NCI-H82 treated with DMSO at 0.1 percent for 48 hours (cell line): ENCODE results near the gene KIAA2012.

Experiments
- DNase-seq: peaks from one replicate; lab custom pipeline; 2025; ENCODE audit not compliant: unreplicated experiment; lab: John Stamatoyannopoulos, UW

KIAA2012 gene

DNA sequence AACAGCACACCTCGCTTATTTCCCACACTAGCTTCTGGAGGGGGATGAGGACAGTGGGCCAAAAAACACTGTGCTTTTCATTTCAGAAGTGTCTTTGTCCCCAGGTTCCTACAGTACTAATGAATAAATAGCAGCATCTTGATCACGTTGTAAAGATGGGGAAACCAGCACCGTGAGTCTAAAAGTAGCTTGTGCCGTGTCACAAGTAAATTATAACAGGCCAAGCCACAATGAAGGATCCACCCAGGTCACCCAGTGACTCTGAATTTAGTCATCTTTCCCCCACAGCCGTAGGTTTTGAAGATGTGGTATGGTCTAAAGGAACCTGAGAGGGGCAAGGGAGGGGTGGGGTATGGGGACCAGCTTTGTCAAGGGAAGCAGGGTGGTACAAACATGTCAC lies 30.6 kb upstream of the KIAA2012 start:
- no peak for DNase-seq

DNA sequence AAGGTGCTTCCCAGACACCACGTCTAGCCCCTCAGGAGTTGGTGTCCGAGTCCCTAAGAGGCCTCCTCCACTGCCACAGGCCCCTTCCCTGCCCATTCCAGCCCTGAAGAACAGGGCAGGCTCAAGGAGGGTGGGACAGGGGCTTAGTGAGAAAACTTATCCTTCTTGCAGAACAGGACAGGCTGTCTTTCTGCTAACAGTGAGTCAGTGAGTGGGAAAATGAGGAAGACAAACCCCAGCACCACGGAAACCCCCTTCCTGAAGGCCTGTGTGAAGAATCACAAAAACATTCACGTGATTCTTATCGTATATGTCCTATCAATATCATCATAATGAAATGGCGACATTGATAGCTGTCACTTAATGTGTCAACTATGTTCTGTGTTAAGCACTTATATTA lies 29.6 kb upstream of the KIAA2012 start:
- no peak for DNase-seq

DNA sequence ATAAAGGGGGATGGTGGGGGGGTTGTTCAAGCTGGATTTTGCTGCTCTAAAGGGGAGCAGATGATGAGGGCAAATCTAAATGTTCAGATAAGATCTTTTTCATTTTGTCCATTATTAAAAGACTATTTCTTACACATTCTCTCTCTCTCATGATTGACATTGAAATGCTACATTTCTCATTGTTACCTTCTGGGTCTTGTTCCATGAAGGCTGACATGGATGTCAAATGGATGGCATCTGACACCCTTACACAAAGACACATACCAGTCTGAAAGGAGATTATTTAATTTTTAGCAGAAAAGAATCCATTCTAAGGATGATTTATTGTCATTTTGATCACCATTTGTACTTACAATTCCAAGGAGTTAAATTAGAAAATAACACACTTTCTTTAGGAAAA lies 28.3 kb upstream of the KIAA2012 start:
- DNase-seq = no peak

- DNase-seq = no peak
These were observed 26.5 kb upstream of the KIAA2012 start for GRCh38 chr2:202046572-202046971.

GRCh38 chr2:202049092-202049728 lies 23.8 kb upstream of the KIAA2012 start:
- DNase-seq = no peak

- no peak for DNase-seq
These were observed 23.2 kb upstream of the KIAA2012 start for GRCh38 chr2:202049840-202050239.

GRCh38 chr2:202050652-202051051 lies 22.4 kb upstream of the KIAA2012 start:
- DNase-seq = no peak

DNA sequence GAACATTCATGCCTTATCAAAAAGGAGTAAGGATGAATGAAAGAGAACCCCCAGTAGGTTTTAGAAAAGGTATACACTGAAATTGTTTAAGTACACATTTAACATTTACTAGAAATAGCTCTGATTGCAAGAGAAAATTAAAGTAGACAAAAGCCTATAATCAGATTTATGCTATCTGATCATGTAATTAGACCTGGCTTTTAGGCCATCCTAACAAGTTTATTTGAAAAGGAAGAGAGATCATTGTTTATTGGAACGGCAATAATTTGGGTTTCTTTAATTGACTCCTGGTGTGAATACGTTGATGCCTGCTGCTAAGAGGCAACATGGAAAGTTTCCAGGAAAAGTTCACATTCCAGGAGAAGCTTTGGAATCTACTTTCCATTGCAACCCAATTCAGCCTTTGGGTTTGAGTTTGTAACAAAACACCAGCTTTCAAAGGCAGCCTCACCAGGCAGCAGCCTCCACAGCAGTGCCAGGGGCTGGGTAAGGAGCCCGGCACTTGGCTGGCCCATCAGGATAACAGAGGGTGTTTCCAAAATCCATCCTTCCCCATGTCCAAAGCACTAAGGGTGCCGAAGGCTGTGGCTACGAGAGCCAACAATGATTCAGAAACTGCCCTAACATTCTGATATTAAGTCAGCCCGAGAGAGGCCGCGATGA lies 21.4 kb upstream of the KIAA2012 start:
- DNase-seq = no peak

GRCh38 chr2:202052235-202052634 lies 20.8 kb upstream of the KIAA2012 start:
- DNase-seq = no peak

DNA sequence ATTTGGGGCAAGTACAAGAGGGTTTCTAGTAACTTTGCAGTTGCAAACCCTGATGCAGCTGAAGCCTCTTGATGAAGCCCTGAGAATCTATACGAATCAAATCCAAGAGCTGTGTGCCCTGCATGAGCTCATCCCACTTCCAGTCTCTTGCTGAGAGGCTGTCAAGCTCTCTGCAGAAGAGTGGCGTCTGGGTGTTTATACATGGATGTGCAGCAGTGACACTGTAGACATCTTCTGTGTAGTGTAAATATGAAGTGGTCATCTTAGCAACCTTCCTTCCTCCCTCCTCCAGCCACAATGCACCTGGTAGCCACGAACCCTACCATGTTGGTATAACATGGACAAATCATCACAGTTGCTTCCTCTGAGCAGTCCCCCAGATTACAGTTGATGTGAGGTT lies 18.4 kb upstream of the KIAA2012 start:
- DNase-seq = no peak

DNA sequence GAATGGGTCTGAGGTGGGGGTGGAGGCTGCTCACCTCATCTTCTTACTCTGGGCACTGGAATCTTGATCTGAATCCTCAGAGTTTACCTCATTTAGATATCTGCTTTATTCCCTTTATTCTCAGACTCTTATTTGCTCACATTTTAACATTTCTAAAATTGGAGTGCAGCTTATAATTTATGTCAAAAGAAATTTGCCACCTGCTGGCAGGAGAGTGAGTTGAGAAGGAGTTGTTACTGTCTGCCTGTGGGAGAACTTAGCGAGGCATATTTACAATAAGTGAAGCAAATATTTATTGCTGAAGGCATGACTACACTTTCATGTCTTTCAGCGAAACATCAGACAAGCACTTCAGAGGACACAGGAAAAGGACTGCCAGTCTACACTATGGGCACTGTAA lies 16.4 kb upstream of the KIAA2012 start:
- no peak for DNase-seq

GRCh38 chr2:202060218-202060617 lies 12.8 kb upstream of the KIAA2012 start:
- no peak for DNase-seq

- no peak for DNase-seq
These were observed 11.4 kb upstream of the KIAA2012 start for GRCh38 chr2:202061695-202062094.

DNA sequence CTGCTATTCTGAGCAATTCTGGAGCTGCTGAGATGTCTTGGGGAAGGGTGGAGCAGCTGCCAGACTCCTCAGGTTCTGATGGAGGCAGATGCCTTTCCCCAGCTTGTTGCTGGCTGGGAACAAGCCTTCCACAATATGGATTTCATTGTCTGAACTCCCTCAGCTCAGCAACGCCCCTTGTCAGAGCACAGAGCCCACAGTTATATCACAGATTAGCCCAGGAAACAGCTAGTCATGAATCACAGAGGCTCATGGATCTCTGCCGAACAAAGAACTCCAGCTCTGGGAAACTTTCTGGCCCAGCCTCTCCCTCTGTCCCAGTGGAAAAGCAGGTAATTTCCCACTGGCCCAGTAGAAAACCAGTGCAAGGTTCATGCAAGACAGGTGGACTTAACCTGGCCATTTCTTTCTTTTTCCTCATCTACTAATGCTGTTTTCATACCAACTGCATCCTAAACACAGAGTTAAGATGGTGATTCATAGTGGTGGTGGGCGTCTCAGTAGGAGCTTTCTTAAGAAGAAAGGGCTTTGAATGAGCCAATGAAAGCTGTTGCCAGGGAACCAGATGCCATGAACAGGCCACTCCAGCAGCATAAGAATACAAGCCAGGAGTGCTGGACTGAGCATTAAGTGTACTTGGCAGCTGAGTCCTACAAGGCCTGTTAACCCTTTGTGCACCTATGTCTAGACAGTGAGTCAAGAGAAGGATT lies 8.7 kb upstream of the KIAA2012 start:
- DNase-seq = no peak

- no peak for DNase-seq
These were observed 8.2 kb upstream of the KIAA2012 start for GRCh38 chr2:202064881-202065230.

- no peak for DNase-seq
These were observed 7.2 kb upstream of the KIAA2012 start for GRCh38 chr2:202065876-202066275.

- DNase-seq = no peak
These were observed 6.2 kb upstream of the KIAA2012 start for GRCh38 chr2:202066875-202067274.

DNA sequence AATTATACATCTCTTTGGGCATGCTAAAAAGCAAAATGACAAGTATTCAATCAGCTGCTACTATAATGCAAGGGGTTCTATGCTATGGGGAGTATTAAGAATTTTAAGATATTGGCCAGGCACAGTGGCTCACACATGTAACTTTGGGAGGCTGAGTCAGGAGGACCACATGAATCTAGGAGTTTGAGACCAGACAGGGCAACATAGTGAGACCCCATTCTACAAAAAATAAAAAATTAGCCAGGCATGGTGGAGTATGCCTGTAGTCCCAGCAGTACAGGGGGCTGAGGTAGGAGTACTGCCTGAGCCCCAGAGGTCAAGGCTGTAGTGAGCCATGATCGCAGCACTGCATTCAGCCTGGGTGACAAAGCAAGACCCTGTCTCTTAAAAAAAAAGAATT lies 5.5 kb upstream of the KIAA2012 start:
- DNase-seq = no peak

- DNase-seq = peak; percentile 21
These were observed 3.6 kb upstream of the KIAA2012 start for GRCh38 chr2:202069170-202070067.

DNA sequence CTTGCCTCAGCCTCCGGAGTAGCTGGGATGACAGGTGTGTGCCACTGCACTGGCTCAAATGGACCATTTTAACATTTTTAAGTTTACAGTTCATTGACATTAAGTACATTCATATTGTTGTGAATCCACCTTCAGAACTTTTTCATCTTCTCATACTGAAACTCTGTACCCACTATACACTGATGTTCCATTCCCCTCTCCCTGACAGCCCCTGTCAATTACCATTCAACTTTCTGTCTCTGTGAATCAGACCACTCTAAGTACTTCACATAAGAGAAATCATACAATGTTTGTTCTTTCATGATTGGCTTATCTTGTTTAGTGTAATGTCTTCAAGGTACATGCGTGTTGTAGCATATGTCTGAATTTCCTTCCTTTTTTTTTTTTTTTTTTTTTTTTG lies 1.9 kb upstream of the KIAA2012 start:
- DNase-seq = no peak

DNA sequence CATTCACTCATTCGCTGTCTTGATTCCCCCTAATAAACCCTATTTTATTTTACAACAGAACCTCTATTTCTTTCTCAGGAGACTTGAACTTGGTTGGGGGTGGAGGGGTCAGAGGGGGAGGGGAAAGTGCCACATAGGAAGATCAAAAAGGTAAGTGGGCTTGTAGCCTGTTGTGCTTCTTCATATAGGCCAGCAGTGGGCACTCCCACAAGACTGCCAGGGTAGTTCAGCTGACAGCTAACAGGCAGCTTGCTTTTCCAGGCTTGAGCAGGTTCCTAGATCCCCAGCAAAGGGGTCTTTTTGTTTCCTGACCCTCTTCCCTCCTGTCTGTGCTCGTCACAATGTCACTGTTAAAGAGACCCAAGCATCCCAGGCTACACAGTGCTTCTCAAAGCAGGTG lies 829 bp upstream of the KIAA2012 start:
- DNase-seq = no peak

DNA sequence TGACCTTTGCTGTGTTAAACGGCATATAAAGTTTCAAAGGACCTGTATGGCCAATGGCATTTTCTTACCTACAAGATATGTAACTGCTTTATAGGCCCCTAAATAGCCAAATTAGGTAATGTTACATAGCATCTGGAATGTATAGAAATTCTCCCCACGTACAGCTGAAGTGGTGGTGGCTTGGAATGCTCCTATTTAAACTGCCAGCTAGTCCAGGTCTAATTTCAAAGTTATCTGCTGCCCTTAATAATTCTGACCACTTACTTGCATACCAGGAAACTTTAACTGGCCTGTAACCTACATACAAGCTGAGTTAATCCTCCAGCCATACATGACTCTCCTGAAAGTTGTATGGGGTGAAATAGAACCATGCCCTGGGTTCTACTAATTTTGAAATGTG lies 1.3 kb downstream of the KIAA2012 start:
- no peak for DNase-seq
